OCI-LY3 (cell line): ENCODE results near the gene NPAT.

Experiments
- EZH2phosphoT487 ChIP-seq: fragments of 200-600 bp; shearing (Covaris generic); IDR thresholded peaks from 2 replicates; pipeline ENCODE4 v1.6.1; 2018; ENCODE audit warnings: antibody characterized with exemption, mixed run types, low read depth
- TF ChIP-seq, protein P1 (sequence below): fragments of 200-600, 300-600 bp; sonication (generic); IDR thresholded peaks from 2 replicates; pipeline ENCODE4 v1.5.1; 2014; ENCODE audit warnings: antibody characterized with exemption, low read length, low read depth

DNA sequence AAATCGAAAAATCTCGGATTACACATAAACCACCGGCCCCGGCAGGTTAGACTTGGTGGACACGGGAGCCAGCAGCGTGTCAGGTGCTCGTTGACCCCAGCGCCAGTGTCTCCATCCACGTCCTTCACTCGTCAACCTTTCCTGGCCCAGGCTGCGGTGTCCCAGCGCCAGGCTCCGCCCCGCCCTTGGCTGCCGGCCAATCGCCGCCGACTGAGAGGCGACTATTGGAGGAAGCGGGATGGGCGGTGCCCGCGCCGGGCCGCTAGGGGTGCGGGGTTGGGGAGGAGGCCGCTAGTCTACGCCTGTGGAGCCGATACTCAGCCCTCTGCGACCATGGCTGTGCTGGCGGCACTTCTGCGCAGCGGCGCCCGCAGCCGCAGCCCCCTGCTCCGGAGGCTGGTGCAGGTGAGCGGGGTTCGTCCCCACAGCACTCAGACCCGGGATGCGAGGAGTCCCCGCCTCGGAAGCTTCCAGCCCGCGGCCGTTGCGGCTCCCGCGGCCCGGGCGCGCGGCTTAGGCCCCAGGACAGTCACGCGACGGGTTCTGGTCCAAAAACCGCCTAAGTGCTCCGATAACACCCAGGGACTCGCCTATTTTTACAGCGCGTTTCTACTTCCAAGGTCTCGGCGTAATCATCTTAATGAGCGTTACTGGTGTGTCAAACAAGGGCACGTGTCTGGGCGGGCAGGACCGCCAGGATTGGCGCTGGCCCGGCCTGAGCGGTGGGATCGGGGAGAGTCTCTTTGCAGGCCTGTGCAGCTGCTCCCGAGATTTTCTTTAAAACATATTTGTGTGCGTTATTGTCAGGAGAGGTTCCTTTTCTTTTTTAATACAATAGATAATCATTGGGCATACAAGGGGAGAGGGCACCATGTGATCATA is 100.9 kb downstream of the NPAT start, which contains the start of gene ACAT1:
- TF ChIP-seq, protein P1, sequence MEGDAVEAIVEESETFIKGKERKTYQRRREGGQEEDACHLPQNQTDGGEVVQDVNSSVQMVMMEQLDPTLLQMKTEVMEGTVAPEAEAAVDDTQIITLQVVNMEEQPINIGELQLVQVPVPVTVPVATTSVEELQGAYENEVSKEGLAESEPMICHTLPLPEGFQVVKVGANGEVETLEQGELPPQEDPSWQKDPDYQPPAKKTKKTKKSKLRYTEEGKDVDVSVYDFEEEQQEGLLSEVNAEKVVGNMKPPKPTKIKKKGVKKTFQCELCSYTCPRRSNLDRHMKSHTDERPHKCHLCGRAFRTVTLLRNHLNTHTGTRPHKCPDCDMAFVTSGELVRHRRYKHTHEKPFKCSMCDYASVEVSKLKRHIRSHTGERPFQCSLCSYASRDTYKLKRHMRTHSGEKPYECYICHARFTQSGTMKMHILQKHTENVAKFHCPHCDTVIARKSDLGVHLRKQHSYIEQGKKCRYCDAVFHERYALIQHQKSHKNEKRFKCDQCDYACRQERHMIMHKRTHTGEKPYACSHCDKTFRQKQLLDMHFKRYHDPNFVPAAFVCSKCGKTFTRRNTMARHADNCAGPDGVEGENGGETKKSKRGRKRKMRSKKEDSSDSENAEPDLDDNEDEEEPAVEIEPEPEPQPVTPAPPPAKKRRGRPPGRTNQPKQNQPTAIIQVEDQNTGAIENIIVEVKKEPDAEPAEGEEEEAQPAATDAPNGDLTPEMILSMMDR = no peak
- TF ChIP-seq EZH2phosphoT487 = no peak
